Activated naive CD4-positive, alpha-beta T cell treated with anti-CD3 and anti-CD28 coated beads, Interleukin-2, amount 10 ng/mL, durations not matched to agents 7 days and 5 days (primary cell): Measurements from ENCODE around the gene HIRA.
A peak's percentile ranks its signal among the peaks of the same experiment; 100 is the strongest.

Experiments used
- CTCF ChIA-PET: fragments of 350-600 bp; sonication (Branson Sonifier 250); formaldehyde crosslinking; loops from one replicate; lab custom pipeline; 2021; ENCODE audit warnings: antibody characterized with exemption; lab: Charles Lee
- DNase-seq: peaks from one replicate; pipeline ENCODE4 v3.0.0-alpha.2; 2020
- H3K27ac Mint-ChIP-seq: one replicate; pipeline ENCODE4 v1.8.0; 2021; ENCODE audit warnings: mild to moderate bottlenecking, moderate library complexity, mixed read lengths
- H3K27me3 Mint-ChIP-seq: one replicate; pipeline ENCODE4 v1.8.0; 2021; ENCODE audit warnings: mild to moderate bottlenecking, mixed read lengths
- H3K36me3 Mint-ChIP-seq: one replicate; pipeline ENCODE4 v1.8.0; 2021; ENCODE audit warnings: mixed read lengths
- H3K4me1 Mint-ChIP-seq: one replicate; pipeline ENCODE4 v1.8.0; 2021; ENCODE audit warnings: mixed read lengths
- H3K4me3 Mint-ChIP-seq: one replicate; pipeline ENCODE4 v1.8.0; 2021; ENCODE audit warnings: mild to moderate bottlenecking, moderate library complexity, mixed read lengths
- H3K9me3 Mint-ChIP-seq: one replicate; pipeline ENCODE4 v1.8.0; 2021; ENCODE audit warnings: mixed read lengths

The HIRA gene

DNA sequence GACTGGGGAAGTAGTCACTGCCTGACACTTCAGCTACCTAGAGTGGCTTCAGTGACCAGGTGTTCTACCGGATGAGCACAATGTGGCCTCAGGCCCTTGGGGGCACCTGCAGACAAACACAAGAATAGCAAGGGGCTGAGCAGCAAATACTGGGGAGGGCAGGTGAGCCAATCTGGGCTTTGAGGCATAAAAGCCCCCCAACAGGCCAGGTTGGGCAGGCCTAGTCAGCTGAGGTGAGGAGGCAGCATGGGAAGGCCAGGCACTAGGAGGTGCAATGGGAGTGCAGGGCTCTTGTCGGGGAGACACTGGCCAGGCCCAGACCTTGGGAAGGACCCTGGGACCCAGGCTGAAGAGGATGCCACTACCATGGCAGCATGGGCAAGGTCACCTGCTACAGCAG lies 38.5 kb upstream of the HIRA start:
- DNase-seq = no peak
- H3K9me3 Mint-ChIP-seq = no peaks in the 10 kb centered on the region
- no peak overlapping the region for H3K27ac Mint-ChIP-seq
- peaks cover 6% of the 10 kb centered on the region for H3K4me1 Mint-ChIP-seq
- H3K36me3 Mint-ChIP-seq = peaks cover 62% of the 10 kb centered on the region
- CTCF ChIA-PET = interaction anchor here (1.9 kb wide), 1 partner anchor 19 kb away, joined by 4 read pairs; no protein-coding TSS in a partner anchor
- no peak overlapping the region for H3K4me3 Mint-ChIP-seq
- H3K27me3 Mint-ChIP-seq = no peaks in the 10 kb centered on the region

DNA sequence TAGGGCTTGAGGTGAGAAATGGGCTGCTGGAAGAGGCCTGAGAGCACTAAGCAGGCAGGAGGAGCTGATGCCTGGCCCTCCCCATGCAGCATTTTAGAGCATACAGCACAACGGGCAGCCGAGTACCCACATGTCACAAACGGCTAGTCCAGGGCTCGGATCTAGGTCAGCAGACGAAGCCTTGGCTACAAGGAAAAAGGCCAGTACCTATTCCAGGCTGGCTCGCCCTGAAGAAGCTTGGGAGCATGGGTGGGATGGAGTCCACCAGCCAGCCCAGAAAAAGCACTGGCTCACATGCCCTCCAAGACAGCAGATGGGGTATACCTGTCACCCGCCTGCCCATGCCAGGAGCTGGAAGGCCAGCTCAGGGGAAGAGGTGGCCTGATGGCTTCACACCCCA lies 37.9 kb upstream of the HIRA start:
- CTCF ChIA-PET = interaction anchor here (1.1 to 1.9 kb wide), 2 partner anchors 8 to 18 kb away, joined by 3 to 4 read pairs; no protein-coding TSS in a partner anchor
- no peak overlapping the region for H3K27ac Mint-ChIP-seq

GRCh38 chr22:19467912-19468311 lies 36.4 kb upstream of the HIRA start:
- DNase-seq = no peak
- Mint-ChIP-seq H3K9me3 (no peaks in the 10 kb centered on the region), H3K27ac (no peak overlapping the region), H3K4me1 (peaks cover 14% of the 10 kb centered on the region), H3K4me3 (no peak overlapping the region), H3K27me3 (no peaks in the 10 kb centered on the region), H3K36me3 (peaks cover 56% of the 10 kb centered on the region)
- CTCF ChIA-PET = no interaction called here

More for the DNA sequence above, 37.9 kb upstream of the HIRA start:
- H3K27me3 Mint-ChIP-seq = no peaks in the 10 kb centered on the region
- no peak overlapping the region for H3K4me3 Mint-ChIP-seq
- peaks cover 12% of the 10 kb centered on the region for H3K4me1 Mint-ChIP-seq
- no peaks in the 10 kb centered on the region for H3K9me3 Mint-ChIP-seq
- peaks cover 64% of the 10 kb centered on the region for H3K36me3 Mint-ChIP-seq
- DNase-seq = no peak

- Mint-ChIP-seq H3K4me1 (peaks cover 14% of the 10 kb centered on the region), H3K36me3 (peaks cover 59% of the 10 kb centered on the region), H3K4me3 (no peak overlapping the region), H3K9me3 (no peaks in the 10 kb centered on the region), H3K27me3 (no peaks in the 10 kb centered on the region), H3K27ac (no peak overlapping the region)
- DNase-seq = no peak
- CTCF ChIA-PET = no interaction called here
These were observed 35.6 kb upstream of the HIRA start for GRCh38 chr22:19466848-19467752.

GRCh38 chr22:19466126-19466716 lies 34.7 kb upstream of the HIRA start:
- Mint-ChIP-seq H3K27me3 (no peaks in the 10 kb centered on the region), H3K9me3 (no peaks in the 10 kb centered on the region), H3K27ac (no peak overlapping the region), H3K36me3 (peaks cover 58% of the 10 kb centered on the region), H3K4me1 (peaks cover 14% of the 10 kb centered on the region), H3K4me3 (no peak overlapping the region)
- DNase-seq = no peak
- CTCF ChIA-PET = no interaction called here

- Mint-ChIP-seq H3K4me3 (no peak overlapping the region), H3K36me3 (peaks cover 55% of the 10 kb centered on the region), H3K27ac (peak overlapping the region; percentile 67), H3K27me3 (no peaks in the 10 kb centered on the region), H3K4me1 (peaks cover 14% of the 10 kb centered on the region), H3K9me3 (no peaks in the 10 kb centered on the region)
- no peak for DNase-seq
- CTCF ChIA-PET = interaction anchor here (2.2 kb wide), 1 partner anchor 13 kb away, joined by 8 read pairs; the partner anchor contains the start of gene UFD1
These were observed 33.4 kb upstream of the HIRA start for GRCh38 chr22:19464975-19465374.

GRCh38 chr22:19464546-19464945 lies 33.0 kb upstream of the HIRA start:
- no peaks in the 10 kb centered on the region for H3K9me3 Mint-ChIP-seq
- H3K4me3 Mint-ChIP-seq = no peak overlapping the region
- H3K4me1 Mint-ChIP-seq = peaks cover 14% of the 10 kb centered on the region
- peak overlapping the region; percentile 67 for H3K27ac Mint-ChIP-seq
- no peaks in the 10 kb centered on the region for H3K27me3 Mint-ChIP-seq
- H3K36me3 Mint-ChIP-seq = peaks cover 52% of the 10 kb centered on the region
- CTCF ChIA-PET = interaction anchor here (2.2 kb wide), 1 partner anchor 14 kb away, joined by 8 read pairs; the partner anchor contains the start of gene UFD1
- DNase-seq = no peak

DNA sequence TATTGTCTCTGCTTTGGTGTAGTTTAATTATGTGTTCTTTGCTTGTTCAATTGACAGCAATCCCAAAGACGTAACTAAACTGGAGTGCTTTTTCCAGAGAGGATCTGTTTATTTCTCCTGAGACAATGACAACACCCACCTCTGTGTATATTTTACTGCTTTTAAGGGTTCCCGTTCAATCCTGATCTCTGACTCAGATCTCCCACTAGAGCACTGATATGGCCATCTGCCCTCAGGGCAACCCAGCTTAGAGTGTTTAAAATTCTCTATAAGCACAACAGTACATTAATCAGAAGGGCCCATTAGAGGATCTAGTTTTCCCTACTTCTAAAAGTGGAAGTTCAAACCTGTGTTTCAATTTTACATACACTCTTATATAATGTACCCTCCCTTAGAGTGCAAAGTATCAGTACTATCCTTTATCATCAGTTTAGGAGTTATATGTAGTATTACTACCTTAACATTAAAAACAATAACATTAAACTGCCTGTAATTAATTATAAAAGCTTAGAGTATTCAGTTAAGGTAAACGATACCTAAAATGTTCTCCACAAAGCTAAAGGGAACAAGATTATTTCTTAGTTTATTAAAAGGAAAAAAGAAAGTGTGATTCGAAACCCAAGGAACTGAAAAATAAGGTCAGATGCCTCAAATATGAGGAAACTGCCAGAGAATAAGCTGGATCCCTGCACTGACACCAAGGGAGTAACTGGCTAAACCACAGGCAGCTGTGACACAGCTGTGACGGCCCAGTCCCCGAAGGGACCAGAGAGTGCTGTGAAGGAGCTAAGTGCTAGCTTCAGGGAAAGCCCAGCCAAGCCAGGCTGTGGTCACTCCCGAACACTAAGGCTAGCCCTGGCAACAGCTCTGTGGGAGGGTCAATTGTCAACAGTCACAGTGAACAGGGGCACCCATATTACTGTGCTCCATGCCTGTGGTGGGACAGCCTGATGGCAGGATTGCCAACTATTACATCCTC lies 32.2 kb upstream of the HIRA start:
- DNase-seq = no peak
- Mint-ChIP-seq H3K4me3 (no peak overlapping the region), H3K27ac (peak overlapping the region; percentile 67), H3K9me3 (no peaks in the 10 kb centered on the region), H3K4me1 (peaks cover 14% of the 10 kb centered on the region), H3K27me3 (no peaks in the 10 kb centered on the region), H3K36me3 (peaks cover 46% of the 10 kb centered on the region)
- CTCF ChIA-PET = interaction anchor here (0.9 to 2.2 kb wide), 2 partner anchors 14 kb away, joined by 4 to 8 read pairs; partner anchors contain the start of gene UFD1

- Mint-ChIP-seq H3K27me3 (no peaks in the 10 kb centered on the region), H3K4me1 (peaks cover 14% of the 10 kb centered on the region), H3K4me3 (no peak overlapping the region), H3K27ac (no peak overlapping the region), H3K9me3 (no peaks in the 10 kb centered on the region), H3K36me3 (peaks cover 39% of the 10 kb centered on the region)
- CTCF ChIA-PET = interaction anchor here (0.9 kb wide), 1 partner anchor 14 kb away, joined by 4 read pairs; no protein-coding TSS in a partner anchor
- DNase-seq = no peak
These were observed 31.5 kb upstream of the HIRA start for GRCh38 chr22:19463008-19463407.

DNA sequence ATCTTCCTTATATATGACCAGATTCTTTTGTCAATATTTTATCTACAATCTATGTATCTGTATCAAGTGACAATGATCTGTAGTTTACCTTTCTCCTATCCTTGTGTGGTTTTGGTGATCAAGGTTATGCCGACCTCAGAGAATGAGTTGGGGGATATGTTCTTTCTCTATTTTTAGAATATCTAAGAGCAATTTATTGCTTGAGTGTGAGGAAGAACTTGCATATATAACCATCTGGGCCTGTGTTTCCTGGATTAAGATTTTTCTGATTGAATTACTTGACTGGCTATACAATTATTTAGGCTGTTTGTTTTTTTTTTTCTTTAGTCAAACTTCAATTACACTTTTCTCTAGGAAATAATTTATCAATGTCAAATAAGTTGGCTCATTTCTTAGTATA lies 30.0 kb upstream of the HIRA start:
- H3K27me3 Mint-ChIP-seq = no peaks in the 10 kb centered on the region
- H3K36me3 Mint-ChIP-seq = peaks cover 32% of the 10 kb centered on the region
- peaks cover 14% of the 10 kb centered on the region for H3K4me1 Mint-ChIP-seq
- no peak for DNase-seq
- CTCF ChIA-PET = no interaction called here
- no peaks in the 10 kb centered on the region for H3K9me3 Mint-ChIP-seq
- no peak overlapping the region for H3K27ac Mint-ChIP-seq
- H3K4me3 Mint-ChIP-seq = no peak overlapping the region

DNA sequence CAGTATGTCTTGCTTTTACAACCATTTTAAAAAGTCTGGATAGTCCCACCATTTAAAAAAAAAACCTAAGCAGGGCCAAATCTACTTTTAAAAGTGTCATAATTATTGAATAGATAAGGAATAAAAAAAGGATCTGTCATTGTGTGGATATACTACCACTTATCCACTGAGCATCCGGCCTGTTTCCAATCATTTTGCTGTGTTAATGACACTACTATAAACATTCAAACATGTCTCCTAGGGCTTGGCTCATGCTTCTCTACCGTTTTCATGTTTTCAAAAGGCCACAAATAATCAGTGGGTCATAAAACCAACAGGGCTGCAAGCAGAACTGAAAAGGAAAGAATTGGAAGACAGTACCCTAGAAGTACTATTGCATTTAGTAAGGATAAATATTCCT lies 28.5 kb upstream of the HIRA start:
- Mint-ChIP-seq H3K27ac (no peak overlapping the region), H3K36me3 (peaks cover 36% of the 10 kb centered on the region), H3K27me3 (no peaks in the 10 kb centered on the region), H3K4me1 (peaks cover 8% of the 10 kb centered on the region), H3K9me3 (no peaks in the 10 kb centered on the region), H3K4me3 (no peak overlapping the region)
- DNase-seq = no peak
- CTCF ChIA-PET = no interaction called here

GRCh38 chr22:19457828-19458428 lies 26.4 kb upstream of the HIRA start:
- CTCF ChIA-PET = no interaction called here
- no peaks in the 10 kb centered on the region for H3K27me3 Mint-ChIP-seq
- H3K9me3 Mint-ChIP-seq = no peaks in the 10 kb centered on the region
- H3K4me3 Mint-ChIP-seq = no peak overlapping the region
- DNase-seq = no peak
- no peaks in the 10 kb centered on the region for H3K4me1 Mint-ChIP-seq
- no peak overlapping the region for H3K27ac Mint-ChIP-seq
- H3K36me3 Mint-ChIP-seq = peaks cover 47% of the 10 kb centered on the region

DNA sequence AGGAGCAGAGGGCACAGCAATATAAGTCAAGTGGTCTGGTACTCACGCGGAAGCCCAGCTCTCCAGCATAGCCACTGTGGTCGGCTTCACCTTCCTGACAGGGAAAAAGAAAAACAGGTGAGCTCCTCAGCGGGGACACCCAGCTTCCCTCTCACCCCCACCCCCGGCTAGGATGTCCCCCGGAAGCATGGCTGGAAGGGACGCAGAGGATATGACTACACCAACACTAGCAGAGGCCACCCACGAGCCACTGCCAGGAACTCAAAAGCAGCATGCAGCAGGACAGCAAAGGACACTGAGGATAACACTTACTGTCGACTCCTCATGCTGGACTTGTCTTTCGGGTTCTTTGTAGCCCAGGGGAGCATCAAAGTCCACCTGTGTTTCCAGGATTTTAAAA lies 25.0 kb upstream of the HIRA start:
- Mint-ChIP-seq H3K9me3 (no peaks in the 10 kb centered on the region), H3K36me3 (peaks cover 55% of the 10 kb centered on the region), H3K4me3 (no peak overlapping the region), H3K27me3 (no peaks in the 10 kb centered on the region), H3K4me1 (no peaks in the 10 kb centered on the region), H3K27ac (no peak overlapping the region)
- CTCF ChIA-PET = no interaction called here
- DNase-seq = no peak
